HG02970 (cell line): Measurements from ENCODE around the gene PON1.
A peak's percentile ranks its signal among the peaks of the same experiment; 100 is the strongest.

ENCODE experiments used
- ATAC-seq: cut with Tn5 transposase; IDR thresholded peaks from one replicate; pipeline ENCODE4 v1.9.1; 2021; ENCODE audit warnings: mild to moderate bottlenecking, moderate library complexity, moderate number of reproducible peaks; ENCODE audit not compliant: unreplicated experiment, low FRiP score

The PON1 gene

GRCh38 chr7:95318501-95319100 is 5.7 kb downstream of the PON1 start:
- no peak for ATAC-seq

- ATAC-seq, result no peak
These were observed 6.4 kb downstream of the PON1 start for GRCh38 chr7:95317966-95318365.

- ATAC-seq, result no peak
These were observed 6.8 kb downstream of the PON1 start for GRCh38 chr7:95317546-95317945.

GRCh38 chr7:95316588-95316987 is 7.7 kb downstream of the PON1 start:
- peak; percentile 74 for ATAC-seq

GRCh38 chr7:95312561-95312960 is 11.8 kb downstream of the PON1 start:
- no peak for ATAC-seq

GRCh38 chr7:95311389-95311788 is 12.9 kb downstream of the PON1 start:
- ATAC-seq, result no peak

GRCh38 chr7:95309951-95310350 is 14.4 kb downstream of the PON1 start:
- ATAC-seq, result no peak

GRCh38 chr7:95304990-95305389 is 19.3 kb downstream of the PON1 start:
- ATAC-seq, result no peak

- no peak for ATAC-seq
These were observed 21.1 kb downstream of the PON1 start for GRCh38 chr7:95303013-95303905.

- no peak for ATAC-seq
These were observed 26.2 kb downstream of the PON1 start for GRCh38 chr7:95298091-95298490.

GRCh38 chr7:95297041-95297440 is 27.3 kb downstream of the PON1 start:
- no peak for ATAC-seq

GRCh38 chr7:95296456-95296855 is 27.9 kb downstream of the PON1 start:
- ATAC-seq, result no peak

- ATAC-seq, result no peak
These were observed 28.9 kb downstream of the PON1 start for GRCh38 chr7:95295397-95295796.

- ATAC-seq, result no peak
These were observed 34.0 kb downstream of the PON1 start for GRCh38 chr7:95290166-95290830.

- no peak for ATAC-seq
These were observed 38.2 kb downstream of the PON1 start for GRCh38 chr7:95286096-95286495.

GRCh38 chr7:95279417-95279816 is 44.9 kb downstream of the PON1 start:
- no peak for ATAC-seq

GRCh38 chr7:95276114-95276513 is 48.2 kb downstream of the PON1 start:
- ATAC-seq, result no peak

- ATAC-seq, result no peak
These were observed 54.7 kb downstream of the PON1 start for GRCh38 chr7:95269640-95270039.

GRCh38 chr7:95267754-95268153 is 56.6 kb downstream of the PON1 start:
- no peak for ATAC-seq

GRCh38 chr7:95265634-95266033 is 58.7 kb downstream of the PON1 start:
- ATAC-seq, result no peak

- ATAC-seq, result no peak
These were observed 59.9 kb downstream of the PON1 start for GRCh38 chr7:95264363-95264891.
